ENCODE data around the gene GRIN2A. TPM values are rescaled to one million over a fixed set of nuclear protein-coding genes. Genes with fewer than 3 reads are reported as not detected.

Gene GRIN2A
- polyA plus RNA-seq, 2 of the 4 experiments (the other 2 are of a cell fraction) = not detected

- TF ChIP-seq ZC3H11A (IDR thresholded peaks at IDR 0.05) = no peak
- no peak for TF ChIP-seq CHD4 (IDR thresholded peaks at IDR 0.05; ENCODE audit: borderline replicate concordance)
- no peak for TF ChIP-seq TP53 (CRISPR knock-in tag; IDR thresholded peaks at IDR 0.05)
- TF ChIP-seq, protein P1, sequence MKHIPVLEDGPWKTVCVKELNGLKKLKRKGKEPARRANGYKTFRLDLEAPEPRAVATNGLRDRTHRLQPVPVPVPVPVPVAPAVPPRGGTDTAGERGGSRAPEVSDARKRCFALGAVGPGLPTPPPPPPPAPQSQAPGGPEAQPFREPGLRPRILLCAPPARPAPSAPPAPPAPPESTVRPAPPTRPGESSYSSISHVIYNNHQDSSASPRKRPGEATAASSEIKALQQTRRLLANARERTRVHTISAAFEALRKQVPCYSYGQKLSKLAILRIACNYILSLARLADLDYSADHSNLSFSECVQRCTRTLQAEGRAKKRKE (CRISPR knock-in tag; IDR thresholded peaks at IDR 0.05; ENCODE audit: low read depth) = no peak
- no peak for TF ChIP-seq EHMT2 (IDR thresholded peaks at IDR 0.05; ENCODE audit: low read depth)
- TF ChIP-seq, protein P2, sequence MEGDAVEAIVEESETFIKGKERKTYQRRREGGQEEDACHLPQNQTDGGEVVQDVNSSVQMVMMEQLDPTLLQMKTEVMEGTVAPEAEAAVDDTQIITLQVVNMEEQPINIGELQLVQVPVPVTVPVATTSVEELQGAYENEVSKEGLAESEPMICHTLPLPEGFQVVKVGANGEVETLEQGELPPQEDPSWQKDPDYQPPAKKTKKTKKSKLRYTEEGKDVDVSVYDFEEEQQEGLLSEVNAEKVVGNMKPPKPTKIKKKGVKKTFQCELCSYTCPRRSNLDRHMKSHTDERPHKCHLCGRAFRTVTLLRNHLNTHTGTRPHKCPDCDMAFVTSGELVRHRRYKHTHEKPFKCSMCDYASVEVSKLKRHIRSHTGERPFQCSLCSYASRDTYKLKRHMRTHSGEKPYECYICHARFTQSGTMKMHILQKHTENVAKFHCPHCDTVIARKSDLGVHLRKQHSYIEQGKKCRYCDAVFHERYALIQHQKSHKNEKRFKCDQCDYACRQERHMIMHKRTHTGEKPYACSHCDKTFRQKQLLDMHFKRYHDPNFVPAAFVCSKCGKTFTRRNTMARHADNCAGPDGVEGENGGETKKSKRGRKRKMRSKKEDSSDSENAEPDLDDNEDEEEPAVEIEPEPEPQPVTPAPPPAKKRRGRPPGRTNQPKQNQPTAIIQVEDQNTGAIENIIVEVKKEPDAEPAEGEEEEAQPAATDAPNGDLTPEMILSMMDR (IDR thresholded peaks at IDR 0.05) = no peak
- TF ChIP-seq, protein P3, sequence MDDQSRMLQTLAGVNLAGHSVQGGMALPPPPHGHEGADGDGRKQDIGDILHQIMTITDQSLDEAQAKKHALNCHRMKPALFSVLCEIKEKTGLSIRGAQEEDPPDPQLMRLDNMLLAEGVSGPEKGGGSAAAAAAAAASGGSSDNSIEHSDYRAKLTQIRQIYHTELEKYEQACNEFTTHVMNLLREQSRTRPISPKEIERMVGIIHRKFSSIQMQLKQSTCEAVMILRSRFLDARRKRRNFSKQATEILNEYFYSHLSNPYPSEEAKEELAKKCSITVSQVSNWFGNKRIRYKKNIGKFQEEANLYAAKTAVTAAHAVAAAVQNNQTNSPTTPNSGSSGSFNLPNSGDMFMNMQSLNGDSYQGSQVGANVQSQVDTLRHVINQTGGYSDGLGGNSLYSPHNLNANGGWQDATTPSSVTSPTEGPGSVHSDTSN (IDR thresholded peaks at IDR 0.05) = no peak
- TF ChIP-seq HOXB5 (CRISPR knock-in tag; IDR thresholded peaks at IDR 0.05) = no peak
- no peak for TF ChIP-seq ELK1 (IDR thresholded peaks at IDR 0.05; ENCODE audit: low read depth, low read length)
- TF ChIP-seq ZFP36 (IDR thresholded peaks at IDR 0.05; ENCODE audit: borderline replicate concordance, partially characterized antibody) = no peak
- DNase-seq (ENCODE audit: low read depth in 1 of 2, low spot score in 1 of 2) (no peak), ATAC-seq (no peak), FAIRE-seq (no peak)
- Histone ChIP-seq H3K9me3 (no peaks in the 10 kb centered on the region), H3K4me1 (no peaks in the 10 kb centered on the region), H3K4me3 (no peak overlapping the region), H3K27ac (no peak overlapping the region), H3K4me2 (no peak overlapping the region)
- WGBS (ENCODE audit: missing lambda C conversion rate) = 29% methylated on average over 8 of the region's 8 CpGs
- ChIA-PET CTCF (interaction anchor here (0.5 kb wide), 1 partner anchor 509 kb away, joined by 3 read pairs; no protein-coding TSS in a partner anchor), POLR2A (no interaction called here)
Measured at GRCh38 chr16:10153985-10154384, 28.2 kb downstream of the GRIN2A start.

GRCh38 chr16:10151718-10152117 is 30.5 kb downstream of the GRIN2A start:
- no peak for DNase-seq (ENCODE audit: low read depth in 1 of 2, low spot score in 1 of 2)
- H3K27ac ChIP-seq = no peak overlapping the region
- 2% methylated on average over 6 of the region's 6 CpGs for WGBS (ENCODE audit: missing lambda C conversion rate)
- ChIA-PET POLR2A (no interaction called here), CTCF (no interaction called here)
- H3K4me3 ChIP-seq = no peak overlapping the region
- H3K4me1 ChIP-seq = no peaks in the 10 kb centered on the region
- TF ChIP-seq MAFK (IDR thresholded peaks at IDR 0.05; ENCODE audit: partially characterized antibody) = peak; percentile 89
- no peak for TF ChIP-seq ZSCAN20 (CRISPR knock-in tag; IDR thresholded peaks at IDR 0.05)
- no peak for ATAC-seq
- H3K4me2 ChIP-seq = no peak overlapping the region
- no peak for FAIRE-seq
- H3K9me3 ChIP-seq = no peaks in the 10 kb centered on the region

GRCh38 chr16:10150906-10151305 is 31.3 kb downstream of the GRIN2A start:
- ATAC-seq (no peak), DNase-seq (ENCODE audit: low read depth in 1 of 2, low spot score in 1 of 2) (no peak), FAIRE-seq (no peak)
- ChIA-PET POLR2A (no interaction called here), CTCF (no interaction called here)
- TF ChIP-seq NPAS2 (CRISPR knock-in tag; IDR thresholded peaks at IDR 0.05; ENCODE audit: borderline replicate concordance) (no peak), EP300 (IDR thresholded peaks at IDR 0.05) (no peak), KDM1A (IDR thresholded peaks at IDR 0.05; ENCODE audit: low read depth) (no peak), ZC3H11A (IDR thresholded peaks at IDR 0.05) (no peak), HOXA7 (CRISPR knock-in tag; IDR thresholded peaks at IDR 0.05) (no peak), HDAC2 (IDR thresholded peaks at IDR 0.05) (no peak), POLR2AphosphoS2 (conservative IDR thresholded peaks at IDR 0.05; ENCODE audit: low read length) (no peak), FOSL2 (IDR thresholded peaks at IDR 0.05) (no peak), FOSL2 (CRISPR knock-in tag; IDR thresholded peaks at IDR 0.05) (no peak), CEBPB (IDR thresholded peaks at IDR 0.05) (no peak), JUNB (IDR thresholded peaks at IDR 0.05) (no peak), SREBF2 (IDR thresholded peaks at IDR 0.05) (no peak), MAFK (IDR thresholded peaks at IDR 0.05; ENCODE audit: partially characterized antibody) (no peak)
- TF ChIP-seq, protein P4, sequence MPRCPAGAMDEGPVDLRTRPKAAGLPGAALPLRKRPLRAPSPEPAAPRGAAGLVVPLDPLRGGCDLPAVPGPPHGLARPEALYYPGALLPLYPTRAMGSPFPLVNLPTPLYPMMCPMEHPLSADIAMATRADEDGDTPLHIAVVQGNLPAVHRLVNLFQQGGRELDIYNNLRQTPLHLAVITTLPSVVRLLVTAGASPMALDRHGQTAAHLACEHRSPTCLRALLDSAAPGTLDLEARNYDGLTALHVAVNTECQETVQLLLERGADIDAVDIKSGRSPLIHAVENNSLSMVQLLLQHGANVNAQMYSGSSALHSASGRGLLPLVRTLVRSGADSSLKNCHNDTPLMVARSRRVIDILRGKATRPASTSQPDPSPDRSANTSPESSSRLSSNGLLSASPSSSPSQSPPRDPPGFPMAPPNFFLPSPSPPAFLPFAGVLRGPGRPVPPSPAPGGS (IDR thresholded peaks at IDR 0.05) = no peak
- TF ChIP-seq, protein P2 (IDR thresholded peaks at IDR 0.05) = no peak
- TF ChIP-seq, protein P1 (CRISPR knock-in tag; IDR thresholded peaks at IDR 0.05; ENCODE audit: low read depth) = no peak
- no peak overlapping the region for H3K27ac ChIP-seq
- no peaks in the 10 kb centered on the region for H3K4me1 ChIP-seq
- no peak overlapping the region for H3K4me2 ChIP-seq
- H3K9me3 ChIP-seq = no peaks in the 10 kb centered on the region
- H3K4me3 ChIP-seq = no peak overlapping the region
- WGBS (ENCODE audit: missing lambda C conversion rate) = 6% methylated on average over 4 of the region's 4 CpGs
